HG02571 (cell line): ENCODE results near the gene FATE1.
"Not testable (repeated sequence)": the region's sequence is repeated elsewhere in the genome, so short reads cannot be mapped to it uniquely, and the experiment has no call there.

ENCODE experiments used
- ATAC-seq: cut with Tn5 transposase; IDR thresholded peaks from one replicate; pipeline ENCODE4 v1.9.1; 2021; ENCODE audit warnings: mild to moderate bottlenecking, moderate library complexity; ENCODE audit not compliant: unreplicated experiment

FATE1 gene

GRCh38 chrX:151715752-151716151, at the start of gene FATE1:
Gene FATE1, plus strand, starts transcription at chrX:151716035. Its CDS starts 85 bp downstream, at chrX:151716120.
- ATAC-seq: no peak

- no peak for ATAC-seq
Observed at GRCh38 chrX:151675121-151675746, 40.6 kb upstream of the FATE1 start.

GRCh38 chrX:151676196-151676595, 39.6 kb upstream of the FATE1 start:
- no peak for ATAC-seq

GRCh38 chrX:151679798-151680402, 35.9 kb upstream of the FATE1 start:
- no peak for ATAC-seq

GRCh38 chrX:151680805-151681204, 35.0 kb upstream of the FATE1 start:
- peak; percentile 83 for ATAC-seq

- no peak for ATAC-seq
Observed at GRCh38 chrX:151687635-151688034, 28.2 kb upstream of the FATE1 start.

- no peak for ATAC-seq
Observed at GRCh38 chrX:151688695-151689094, 27.1 kb upstream of the FATE1 start.

GRCh38 chrX:151692825-151693224, 23.0 kb upstream of the FATE1 start:
- no peak for ATAC-seq

- no peak for ATAC-seq
Observed at GRCh38 chrX:151694121-151694520, 21.7 kb upstream of the FATE1 start.

- no peak for ATAC-seq
Observed at GRCh38 chrX:151694661-151695582, 20.9 kb upstream of the FATE1 start, which contains the start of gene PRRG3. Gene PRRG3, plus strand, starts transcription at chrX:151695458. Its CDS starts 3,357 bp downstream, at chrX:151698815.

- no peak for ATAC-seq
Observed at GRCh38 chrX:151695583-151696340, 20.1 kb upstream of the FATE1 start.

GRCh38 chrX:151697082-151697481, 18.8 kb upstream of the FATE1 start:
- ATAC-seq: not testable (repeated sequence)

GRCh38 chrX:151697522-151697921, 18.3 kb upstream of the FATE1 start:
- ATAC-seq: no peak

- no peak for ATAC-seq
Observed at GRCh38 chrX:151698485-151698884, 17.4 kb upstream of the FATE1 start.

- no peak for ATAC-seq
Observed at GRCh38 chrX:151699746-151700145, 16.1 kb upstream of the FATE1 start.

- no peak for ATAC-seq
Observed at GRCh38 chrX:151700581-151700980, 15.3 kb upstream of the FATE1 start.

GRCh38 chrX:151701071-151701470, 14.8 kb upstream of the FATE1 start:
- ATAC-seq: no peak

GRCh38 chrX:151701531-151701930, 14.3 kb upstream of the FATE1 start:
- no peak for ATAC-seq

- no peak for ATAC-seq
Observed at GRCh38 chrX:151702026-151702714, 13.7 kb upstream of the FATE1 start.

GRCh38 chrX:151702741-151703340, 13.0 kb upstream of the FATE1 start:
- ATAC-seq: no peak
